ENCODE results near the gene GABRR2.

Gene GABRR2

DNA sequence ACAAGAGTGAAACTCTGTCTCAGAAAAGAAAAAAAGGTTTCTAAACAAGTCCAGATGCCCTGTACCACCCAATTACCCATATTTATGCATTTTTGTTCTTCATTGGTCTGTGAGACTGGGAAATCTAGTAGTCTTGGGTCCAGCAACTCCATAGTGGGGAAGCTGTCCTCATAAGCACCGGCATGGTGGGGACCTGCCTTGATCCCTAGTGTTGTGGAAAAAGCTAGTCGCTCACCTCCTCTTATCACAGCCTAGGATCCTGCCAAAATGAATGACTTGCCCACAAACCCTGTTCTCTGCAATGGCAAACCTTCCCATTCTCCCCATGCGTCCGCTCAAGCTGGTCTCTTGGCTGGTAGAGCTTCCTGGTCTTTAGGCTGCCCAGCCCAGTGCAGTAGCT, 59.7 kb downstream of the GABRR2 start:
- DNase-seq, result no peak

- peak; percentile 9 to 34 for DNase-seq
These were observed 60.5 kb downstream of the GABRR2 start for GRCh38 chr6:89254569-89254968.

DNA sequence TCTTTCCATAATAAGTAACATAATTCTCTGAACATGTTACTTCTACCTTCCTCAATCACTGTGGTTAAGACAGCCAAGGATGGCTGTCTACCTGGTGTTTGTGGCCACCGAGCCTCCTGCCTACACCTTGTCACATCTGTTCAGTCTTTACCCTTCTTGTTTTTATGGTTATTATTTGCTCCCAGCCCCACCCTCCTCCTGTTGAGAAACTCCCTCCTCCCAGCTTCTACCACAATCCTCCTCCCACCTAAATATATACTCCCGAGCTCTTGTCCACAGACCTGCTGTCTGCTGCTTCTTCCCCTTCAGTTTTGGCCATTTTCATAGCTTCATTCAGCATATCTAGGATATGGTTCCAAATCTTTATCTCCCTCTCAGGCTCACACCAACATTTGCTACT, 62.2 kb downstream of the GABRR2 start:
- DNase-seq, result peak; percentile 12 to 15

DNA sequence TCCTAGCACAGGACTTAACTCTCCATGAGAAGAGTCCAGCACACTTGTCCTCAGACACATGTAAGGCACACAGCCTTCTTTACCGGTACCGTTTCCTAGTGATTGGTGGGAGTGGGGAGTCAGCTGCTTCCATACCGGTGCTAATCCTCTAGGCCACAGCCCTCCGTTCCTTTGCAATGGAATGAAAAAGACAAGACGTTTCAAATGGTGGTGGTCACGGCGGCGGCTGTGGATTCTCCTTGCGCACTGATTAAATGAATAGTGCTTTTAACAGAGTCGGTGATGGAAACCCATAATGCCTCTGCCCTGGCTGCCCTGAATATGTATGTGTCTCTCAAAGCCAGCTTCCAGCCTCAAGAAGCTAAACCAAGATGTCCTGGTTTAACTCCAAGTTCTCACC, 63.1 kb downstream of the GABRR2 start:
- DNase-seq, result no peak

DNA sequence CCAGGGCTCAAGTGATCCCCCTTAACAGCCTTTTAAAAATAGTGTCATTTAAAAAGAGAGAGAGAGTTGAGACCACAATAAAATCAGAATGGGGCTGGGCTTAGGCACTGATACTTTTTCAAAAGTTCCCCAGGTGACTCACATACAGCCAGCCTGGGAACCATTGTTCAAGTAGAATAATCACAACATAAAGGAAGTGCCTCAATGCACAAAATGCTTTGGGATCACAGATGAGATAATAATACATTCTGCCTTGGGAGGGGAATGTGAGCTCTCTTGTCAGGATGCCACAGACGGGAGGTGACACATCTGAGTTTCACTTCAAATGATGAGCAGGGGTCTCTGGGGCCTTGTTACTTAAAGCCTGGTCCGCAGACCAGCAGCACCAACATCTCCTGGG, 63.9 kb downstream of the GABRR2 start:
- no peak for DNase-seq

GRCh38 chr6:89250239-89250638, 64.9 kb downstream of the GABRR2 start:
- DNase-seq, result no peak

- no peak for DNase-seq
These were observed 70.7 kb downstream of the GABRR2 start for GRCh38 chr6:89244241-89244985.

DNA sequence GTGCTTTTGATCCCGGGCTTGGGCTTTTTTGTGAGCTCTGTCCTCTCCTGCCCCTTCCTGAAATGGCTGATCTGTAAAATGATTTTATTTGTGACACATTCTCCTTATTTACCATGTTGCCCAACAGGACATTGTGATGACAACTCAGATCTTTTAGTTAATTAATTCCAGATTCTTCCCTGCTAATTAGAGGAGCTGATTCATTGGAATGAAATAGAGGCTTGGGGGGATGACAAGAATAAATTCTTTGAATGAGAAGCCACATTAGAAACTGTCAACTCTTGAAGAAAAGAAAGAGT, 71.8 kb downstream of the GABRR2 start:
- DNase-seq, result no peak

GRCh38 chr6:89242574-89243330, 72.3 kb downstream of the GABRR2 start:
- DNase-seq, result peak; percentile 73 to 75

- peak; percentile 80 to 94 for DNase-seq
These were observed 75.8 kb downstream of the GABRR2 start for GRCh38 chr6:89239338-89239737.

DNA sequence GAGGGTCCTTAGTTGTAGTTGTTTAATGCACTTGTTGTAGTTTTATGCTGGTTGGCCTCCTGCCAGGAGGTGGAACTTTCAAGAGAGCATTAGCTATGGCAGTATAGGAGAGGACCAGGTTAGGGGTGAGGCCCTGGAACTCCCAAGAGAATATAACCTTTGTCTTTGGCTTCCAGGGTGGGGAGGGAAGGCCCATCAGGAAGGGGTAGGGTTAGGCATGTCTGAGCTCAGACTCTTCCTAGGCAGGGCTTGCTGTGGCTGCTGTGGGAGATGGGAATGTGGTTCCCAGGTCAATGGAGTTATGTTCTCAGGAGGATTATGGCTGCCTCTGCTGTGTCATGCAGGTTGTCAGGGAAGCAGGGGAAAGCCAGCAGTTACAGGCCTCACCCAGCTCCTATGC, 77.9 kb downstream of the GABRR2 start:
- no peak for DNase-seq

DNA sequence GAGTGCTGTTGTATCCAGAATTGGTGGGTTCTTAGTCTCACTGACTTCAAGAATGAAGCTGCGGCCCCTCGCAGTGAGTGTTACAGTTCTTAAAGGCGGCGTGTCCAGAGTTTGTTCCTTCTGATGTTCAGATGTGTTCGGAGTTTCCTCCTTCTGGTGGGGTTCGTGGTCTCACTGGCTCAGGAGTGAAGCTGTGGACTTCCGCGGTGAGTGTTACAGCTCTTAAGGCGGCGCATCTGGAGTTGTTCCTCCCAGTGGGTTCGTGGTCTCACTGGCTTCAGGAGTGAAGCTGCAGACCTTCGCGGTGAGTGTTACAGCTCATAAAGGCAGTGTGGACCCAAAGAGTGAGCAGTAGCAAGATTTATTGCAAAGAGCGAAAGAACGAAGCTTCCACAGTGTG, 81.5 kb downstream of the GABRR2 start:
- peak; percentile 32 to 58 for DNase-seq

GRCh38 chr6:89222712-89223039, 92.4 kb downstream of the GABRR2 start:
- DNase-seq, result no peak

DNA sequence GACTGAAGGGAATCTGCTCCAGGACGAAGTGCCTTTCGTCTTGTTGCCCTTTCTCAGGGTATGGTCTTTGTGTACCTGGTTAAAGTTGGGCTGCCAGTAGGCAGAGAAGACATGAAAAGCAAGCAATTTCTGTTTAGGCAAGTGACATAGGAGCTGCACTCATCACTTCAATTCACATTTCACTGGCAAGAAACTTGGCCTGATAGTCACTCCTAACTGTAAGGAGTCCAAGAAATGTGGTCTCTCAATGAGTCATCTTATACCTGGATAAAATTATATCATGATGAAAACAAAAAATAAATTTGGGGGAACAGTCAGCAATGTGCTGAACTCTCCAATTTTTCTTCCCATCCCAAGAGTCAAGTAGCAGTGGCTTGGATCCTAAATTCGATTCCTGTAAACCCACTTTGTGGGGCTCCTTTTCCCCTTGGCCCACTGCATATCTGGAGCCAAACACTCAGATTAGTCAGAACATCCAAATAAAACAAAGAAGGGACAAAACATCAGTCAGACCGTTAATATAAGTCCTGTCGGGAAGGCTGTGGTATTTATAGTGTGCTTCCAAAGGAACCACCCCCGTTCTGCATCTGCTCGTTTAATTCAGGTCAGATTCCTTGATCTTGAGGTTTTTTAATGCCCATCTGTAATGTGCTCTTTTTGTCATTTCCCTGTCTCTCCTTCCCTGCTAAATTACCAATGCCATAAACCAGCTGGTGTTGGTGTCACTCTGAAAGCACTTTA, 93.0 kb downstream of the GABRR2 start:
- no peak for DNase-seq

- DNase-seq, result no peak
These were observed 94.0 kb downstream of the GABRR2 start for GRCh38 chr6:89221129-89221528.

DNA sequence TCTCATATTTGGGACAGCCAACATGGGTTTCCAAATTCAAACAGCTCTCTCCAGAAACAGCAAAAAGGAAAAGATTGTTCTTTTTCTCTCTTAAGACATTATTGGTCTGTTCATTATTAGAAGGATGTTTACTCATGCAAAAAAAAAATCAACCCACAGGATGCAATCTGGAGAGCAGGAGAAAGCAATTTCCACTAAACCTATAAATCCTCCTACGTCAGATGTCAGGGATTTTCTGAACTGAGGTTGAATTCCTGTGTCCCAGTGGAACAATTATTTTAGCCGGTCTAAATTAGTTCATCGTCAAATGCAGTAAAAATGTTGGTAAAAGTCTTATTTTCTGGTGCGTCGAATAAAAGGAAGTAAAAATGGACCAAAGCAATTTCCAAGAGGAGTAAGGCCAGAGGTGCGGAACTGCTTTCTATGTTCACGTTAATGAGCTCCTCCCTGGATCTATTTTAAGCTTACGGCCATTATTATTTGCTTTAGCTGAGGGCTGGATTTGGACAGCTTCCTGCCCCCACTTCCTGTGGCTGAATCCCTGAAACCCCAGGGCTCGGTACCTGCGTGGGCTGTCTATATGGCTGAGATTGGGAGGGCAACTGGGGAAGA, 97.7 kb downstream of the GABRR2 start, which contains the start of gene GABRR1:
GABRR1 (minus strand) TSS at position 60 of the 612 bp plus-strand sequence; CDS start at position 24, 36 bp downstream.
- DNase-seq, result no peak

DNA sequence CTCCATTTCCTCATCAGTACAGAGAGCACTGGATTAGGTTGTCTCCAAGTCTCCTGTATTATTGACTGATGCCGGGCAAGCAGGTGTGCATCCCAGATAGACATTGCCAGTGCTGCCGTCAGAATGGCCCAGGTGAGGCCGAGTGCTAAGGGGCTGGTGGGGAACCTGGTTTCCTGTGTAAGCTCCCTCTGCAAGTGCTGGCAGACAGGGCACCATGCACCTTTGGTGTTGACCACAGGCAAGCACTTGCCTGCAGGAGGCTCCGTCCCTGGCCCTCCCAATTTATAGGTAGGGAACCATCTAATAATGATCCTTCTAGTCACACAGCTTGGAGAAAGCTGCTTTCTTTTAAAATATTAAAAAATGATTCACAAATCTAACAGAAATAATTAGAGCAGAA, 98.7 kb downstream of the GABRR2 start:
- DNase-seq, result no peak

GRCh38 chr6:89215391-89215790, 99.7 kb downstream of the GABRR2 start:
- DNase-seq, result no peak

DNA sequence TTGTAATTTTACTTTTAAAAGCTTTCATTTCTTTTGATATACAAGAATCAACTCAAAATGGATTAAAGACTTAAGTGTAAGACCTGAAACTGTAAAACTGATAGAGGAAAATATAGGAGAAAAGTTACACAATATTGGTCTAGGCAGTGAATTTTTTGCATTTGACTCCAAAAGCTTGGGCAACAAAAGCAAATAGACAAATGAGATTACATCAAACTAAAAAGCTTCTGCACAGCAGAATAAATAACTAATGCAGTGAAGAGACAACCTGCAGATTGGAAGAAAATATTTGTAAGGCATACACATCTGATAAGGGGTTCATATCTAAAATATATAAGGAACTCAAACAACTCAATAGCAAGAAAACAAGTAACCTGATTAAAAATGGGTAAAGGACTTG, 100.9 kb downstream of the GABRR2 start:
- DNase-seq, result no peak

- no peak for DNase-seq
These were observed 102.6 kb downstream of the GABRR2 start for GRCh38 chr6:89212472-89212871.

GRCh38 chr6:89209457-89209856, 105.6 kb downstream of the GABRR2 start:
- DNase-seq, result no peak

DNA sequence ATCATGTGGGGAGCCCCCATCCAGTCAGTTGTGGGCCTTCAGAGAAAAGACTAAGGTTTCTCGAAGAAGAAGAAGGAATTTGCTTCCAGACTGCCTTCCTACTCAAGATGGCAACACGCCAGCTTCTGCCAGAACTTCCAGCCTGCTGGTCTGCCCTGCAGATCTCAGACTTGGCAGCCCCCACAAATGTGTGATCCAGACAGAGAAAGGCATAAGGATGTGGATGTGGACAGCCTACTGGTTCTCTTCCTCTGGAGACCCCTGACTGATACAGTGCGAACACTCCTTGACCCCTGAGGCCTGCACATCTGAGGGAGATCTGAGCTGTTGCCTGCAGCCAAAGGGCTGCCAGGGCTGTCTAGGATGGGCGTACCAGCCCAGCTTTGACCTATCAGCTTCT, 106.5 kb downstream of the GABRR2 start:
- DNase-seq, result no peak
